Karpas-422 (cell line): ENCODE data around the gene FERD3L. TPM values are rescaled to one million over a fixed set of nuclear protein-coding genes. Genes with fewer than 3 reads are reported as not detected.

Experiments
- DNase-seq: peaks from one replicate; pipeline ENCODE4 v3.0.0-alpha.2; 2015
- H2AFZ ChIP-seq: fragments of 200-600 bp; sonication (generic); 2 replicates; pipeline ENCODE4 v1.6.1; 2014; ENCODE audit warnings: antibody characterized with exemption, low read length, mixed read lengths
- H3K27ac ChIP-seq: fragments of 200-600 bp; sonication (generic); 2 replicates; pipeline ENCODE4 v1.5.1; 2014; ENCODE audit warnings: mild to moderate bottlenecking, low read length, moderate library complexity
- H3K27me3 ChIP-seq: fragments of 200-600 bp; sonication (generic); 2 replicates; pipeline ENCODE4 v1.6.1; 2014; ENCODE audit warnings: low read length, mixed read lengths
- H3K36me3 ChIP-seq: fragments of 200-600 bp; sonication (generic); 2 replicates; pipeline ENCODE4 v1.6.1; 2014; ENCODE audit warnings: low read length, mixed read lengths; ENCODE audit not compliant: insufficient read depth
- H3K4me1 ChIP-seq: fragments of 200-600 bp; sonication (generic); 2 replicates; pipeline ENCODE4 v1.6.1; 2014; ENCODE audit warnings: mild to moderate bottlenecking, low read length, mixed read lengths
- H3K4me2 ChIP-seq: fragments of 200-600 bp; sonication (generic); 2 replicates; pipeline ENCODE4 v1.6.1; 2014; ENCODE audit warnings: low read length, low read depth, mild to moderate bottlenecking; ENCODE audit not compliant: poor library complexity, severe bottlenecking
- H3K4me3 ChIP-seq: fragments of 200-600 bp; sonication (generic); 2 replicates; pipeline ENCODE4 v1.5.1; 2014; ENCODE audit warnings: mild to moderate bottlenecking, antibody characterized with exemption, low read length, mixed read lengths
- H3K79me2 ChIP-seq: fragments of 200-600 bp; sonication (generic); 2 replicates; pipeline ENCODE4 v1.6.1; 2014; ENCODE audit warnings: mild to moderate bottlenecking, low read length, mixed read lengths
- H3K9ac ChIP-seq: fragments of 200-600 bp; sonication (generic); 2 replicates; pipeline ENCODE4 v1.6.0; 2014; ENCODE audit warnings: low read length
- H3K9me2 ChIP-seq: fragments of 200-600 bp; sonication (generic), shearing (Covaris generic); replicated peaks from 2 replicates; pipeline ENCODE4 v1.6.0; 2014; ENCODE audit warnings: mild to moderate bottlenecking, low read length, moderate library complexity; ENCODE audit not compliant: insufficient read depth
- H3K9me3 ChIP-seq: fragments of 300-700, 200-600 bp; sonication (generic); 2 replicates; pipeline ENCODE4 v1.6.1; 2014; ENCODE audit warnings: low read length, mixed read lengths
- H4K20me1 ChIP-seq: fragments of 200-600 bp; sonication (generic); 2 replicates; pipeline ENCODE4 v1.6.1; 2014; ENCODE audit warnings: mild to moderate bottlenecking, antibody characterized with exemption, low read length, low read depth; ENCODE audit not compliant: insufficient read depth
- total RNA-seq: library from RNA; depleted of rRNA; stranded (reverse); fragments of >200 nt; shearing (Covaris generic); gene quantifications from 2 replicates; pipeline ENCODE4 v1.2.3, GENCODE V29; 2014; ENCODE audit warnings: low replicate concordance

FERD3L gene
- total RNA-seq, 1 experiment from 2014 or later = not detected

DNA sequence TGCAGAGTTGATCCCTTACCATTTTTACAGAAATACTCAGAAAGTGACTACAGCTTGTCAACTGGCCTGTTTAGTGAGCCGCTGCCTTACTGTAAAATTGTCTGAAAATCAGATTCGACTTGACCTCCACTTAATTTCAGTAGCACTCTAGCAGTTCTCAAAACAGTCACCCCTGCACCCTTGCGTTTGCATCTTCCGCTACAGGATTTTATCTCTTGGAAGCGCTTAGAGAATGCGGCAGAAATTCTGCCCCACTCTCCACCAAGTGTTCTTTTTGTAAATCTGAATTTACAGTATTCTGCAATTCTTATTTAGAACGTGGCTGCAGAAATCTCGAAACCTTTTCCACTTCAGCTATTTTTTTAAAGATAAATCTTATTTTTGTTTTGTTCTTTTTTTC is 25.8 kb downstream of the FERD3L start:
- Histone ChIP-seq H3K4me2 (no peak overlapping the region), H4K20me1 (no peaks in the 10 kb centered on the region), H3K9ac (no peak overlapping the region), H3K4me3 (no peak overlapping the region), H3K9me2 (no peaks in the 10 kb centered on the region), H3K36me3 (no peaks in the 10 kb centered on the region), H3K27me3 (no peaks in the 10 kb centered on the region), H3K27ac (no peak overlapping the region), H3K79me2 (no peaks in the 10 kb centered on the region), H3K4me1 (no peaks in the 10 kb centered on the region), H3K9me3 (no peaks in the 10 kb centered on the region), H2AFZ (no peak overlapping the region)
- no peak for DNase-seq

DNA sequence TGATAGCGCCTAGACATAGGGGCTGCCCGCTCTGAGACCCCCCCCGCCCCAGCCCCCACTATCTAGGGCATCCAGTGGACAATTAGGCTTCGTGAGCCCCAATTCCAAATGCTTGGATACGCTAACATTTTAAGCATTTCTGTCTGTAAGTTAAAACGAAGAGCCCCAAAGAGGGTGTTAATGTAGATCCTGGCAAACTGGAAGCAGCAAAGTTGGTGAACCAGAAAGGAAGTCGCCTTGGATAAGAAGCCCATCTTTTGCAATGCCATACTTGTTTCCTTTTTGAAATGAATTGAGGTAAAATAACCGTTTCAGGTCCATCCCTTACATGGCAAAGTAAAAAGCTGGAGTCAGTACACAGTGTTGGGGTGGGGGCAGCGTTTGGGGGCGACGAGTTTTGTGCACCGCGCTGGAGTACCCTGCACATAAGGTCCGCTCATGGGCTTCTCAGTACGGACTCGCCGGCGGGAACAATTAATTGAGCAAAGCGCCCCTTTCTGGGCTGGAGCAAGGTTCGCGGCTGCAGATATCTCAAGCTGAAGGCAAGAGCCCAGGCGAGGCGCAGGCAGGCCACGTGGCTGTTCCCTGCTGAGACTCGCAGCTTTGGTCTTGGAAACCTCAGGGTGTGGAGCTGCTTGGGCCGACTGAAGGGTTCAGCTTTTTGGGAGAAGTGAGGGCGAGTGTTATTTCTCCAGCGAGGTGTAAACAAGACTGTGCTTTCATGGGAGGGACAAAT is 26.4 kb downstream of the FERD3L start:
- Histone ChIP-seq H3K27me3 (no peaks in the 10 kb centered on the region), H3K79me2 (no peaks in the 10 kb centered on the region), H3K9me3 (no peaks in the 10 kb centered on the region), H4K20me1 (no peaks in the 10 kb centered on the region), H3K9ac (no peak overlapping the region), H3K36me3 (no peaks in the 10 kb centered on the region), H3K27ac (no peak overlapping the region), H3K4me3 (no peak overlapping the region), H3K4me1 (no peaks in the 10 kb centered on the region), H3K9me2 (no peaks in the 10 kb centered on the region), H3K4me2 (no peak overlapping the region), H2AFZ (no peak overlapping the region)
- DNase-seq = no peak

DNA sequence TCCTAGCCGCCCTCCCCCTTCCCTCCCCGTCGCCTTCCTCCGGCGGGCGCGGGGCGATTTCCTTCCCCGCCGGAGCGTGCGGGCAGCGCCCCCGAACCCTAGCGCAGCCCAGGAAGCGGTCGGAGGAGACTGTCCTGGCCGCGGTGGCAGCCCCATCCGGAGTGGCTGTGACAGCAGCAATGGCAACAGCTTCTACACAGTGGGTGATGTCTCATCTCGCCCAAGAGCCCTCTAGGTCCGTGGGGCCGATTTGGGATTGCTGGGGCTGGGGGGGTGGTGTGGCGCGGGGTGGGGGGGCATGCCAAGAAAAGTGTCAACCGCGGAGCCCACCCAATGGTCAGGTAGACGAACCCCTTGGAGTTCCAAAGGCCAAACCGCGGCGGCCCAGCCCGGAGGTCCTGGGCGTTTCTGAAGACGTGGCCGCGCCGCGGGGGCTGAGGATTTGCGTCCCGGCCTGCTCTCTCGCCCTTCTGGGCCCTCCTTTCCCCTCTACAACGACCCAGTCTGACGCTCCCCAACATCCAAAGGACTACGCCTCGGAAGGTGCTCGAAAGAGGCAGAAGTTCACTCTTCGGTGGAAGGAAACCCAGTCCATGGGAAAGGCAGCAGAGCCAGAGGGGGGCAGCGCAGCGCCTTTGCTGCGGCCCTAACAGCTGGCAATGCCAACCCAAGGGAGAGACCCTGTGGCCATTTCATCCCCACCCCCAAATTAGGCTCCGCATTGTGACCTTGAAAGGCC is 27.2 kb downstream of the FERD3L start:
- Histone ChIP-seq H3K4me1 (no peaks in the 10 kb centered on the region), H3K36me3 (no peaks in the 10 kb centered on the region), H3K27ac (no peak overlapping the region), H3K27me3 (no peaks in the 10 kb centered on the region), H2AFZ (no peak overlapping the region), H3K4me2 (no peak overlapping the region), H3K79me2 (no peaks in the 10 kb centered on the region), H3K9me3 (no peaks in the 10 kb centered on the region), H3K4me3 (no peak overlapping the region), H3K9ac (no peak overlapping the region), H4K20me1 (no peaks in the 10 kb centered on the region), H3K9me2 (no peaks in the 10 kb centered on the region)
- no peak for DNase-seq

DNA sequence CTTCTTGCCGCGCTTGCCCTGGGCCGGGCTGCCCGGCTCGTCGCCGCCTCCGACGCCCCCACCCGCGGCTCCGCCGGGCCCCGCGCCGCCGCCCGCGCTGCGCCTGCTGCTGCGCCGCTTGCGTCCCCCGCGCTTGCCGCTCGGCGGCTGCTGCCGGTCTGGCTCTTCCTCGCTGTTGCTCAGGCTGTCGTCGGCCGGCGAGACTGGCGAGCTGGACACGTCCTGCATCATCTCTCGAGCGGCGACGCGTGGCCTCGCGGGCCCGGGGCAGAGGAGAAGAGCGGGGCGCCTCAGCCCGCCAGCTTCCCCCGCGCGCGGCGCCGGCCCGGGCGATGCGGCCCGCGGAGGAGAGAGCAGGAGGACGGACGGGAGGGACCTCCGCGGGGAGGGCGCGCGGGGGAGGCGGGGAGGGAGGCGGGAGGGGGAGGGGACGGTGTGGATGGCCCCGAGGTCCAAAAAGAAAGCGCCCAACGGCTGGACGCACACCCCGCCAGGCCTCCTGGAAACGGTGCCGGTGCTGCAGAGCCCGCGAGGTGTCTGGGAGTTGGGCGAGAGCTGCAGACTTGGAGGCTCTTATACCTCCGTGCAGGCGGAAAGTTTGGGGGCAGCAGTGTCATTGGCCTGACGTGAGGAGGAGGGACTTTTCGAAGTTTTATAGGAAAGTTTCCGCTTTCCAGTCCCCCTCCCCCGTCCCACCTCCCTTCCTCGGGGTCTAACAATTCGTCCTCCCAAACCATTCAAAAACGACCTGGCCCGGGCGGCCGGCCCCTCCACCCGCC is 27.9 kb downstream of the FERD3L start, which contains the start of gene TWIST1:
Gene TWIST1, minus strand, starts transcription at position 546 of the 779 bp plus-strand sequence. Its CDS starts 315 bp downstream, at position 231.
- no peak for DNase-seq
- Histone ChIP-seq H3K9me2 (no peaks in the 10 kb centered on the region), H4K20me1 (no peaks in the 10 kb centered on the region), H3K4me1 (no peaks in the 10 kb centered on the region), H3K4me2 (no peak within 1 kb of the TSS), H3K79me2 (no peaks in the 10 kb centered on the region), H3K4me3 (no peak within 1 kb of the TSS), H3K9me3 (no peaks in the 10 kb centered on the region), H2AFZ (no peak within 1 kb of the TSS), H3K27ac (no peak within 1 kb of the TSS), H3K9ac (no peak within 1 kb of the TSS), H3K36me3 (no peaks in the 10 kb centered on the region), H3K27me3 (no peaks in the 10 kb centered on the region)

DNA sequence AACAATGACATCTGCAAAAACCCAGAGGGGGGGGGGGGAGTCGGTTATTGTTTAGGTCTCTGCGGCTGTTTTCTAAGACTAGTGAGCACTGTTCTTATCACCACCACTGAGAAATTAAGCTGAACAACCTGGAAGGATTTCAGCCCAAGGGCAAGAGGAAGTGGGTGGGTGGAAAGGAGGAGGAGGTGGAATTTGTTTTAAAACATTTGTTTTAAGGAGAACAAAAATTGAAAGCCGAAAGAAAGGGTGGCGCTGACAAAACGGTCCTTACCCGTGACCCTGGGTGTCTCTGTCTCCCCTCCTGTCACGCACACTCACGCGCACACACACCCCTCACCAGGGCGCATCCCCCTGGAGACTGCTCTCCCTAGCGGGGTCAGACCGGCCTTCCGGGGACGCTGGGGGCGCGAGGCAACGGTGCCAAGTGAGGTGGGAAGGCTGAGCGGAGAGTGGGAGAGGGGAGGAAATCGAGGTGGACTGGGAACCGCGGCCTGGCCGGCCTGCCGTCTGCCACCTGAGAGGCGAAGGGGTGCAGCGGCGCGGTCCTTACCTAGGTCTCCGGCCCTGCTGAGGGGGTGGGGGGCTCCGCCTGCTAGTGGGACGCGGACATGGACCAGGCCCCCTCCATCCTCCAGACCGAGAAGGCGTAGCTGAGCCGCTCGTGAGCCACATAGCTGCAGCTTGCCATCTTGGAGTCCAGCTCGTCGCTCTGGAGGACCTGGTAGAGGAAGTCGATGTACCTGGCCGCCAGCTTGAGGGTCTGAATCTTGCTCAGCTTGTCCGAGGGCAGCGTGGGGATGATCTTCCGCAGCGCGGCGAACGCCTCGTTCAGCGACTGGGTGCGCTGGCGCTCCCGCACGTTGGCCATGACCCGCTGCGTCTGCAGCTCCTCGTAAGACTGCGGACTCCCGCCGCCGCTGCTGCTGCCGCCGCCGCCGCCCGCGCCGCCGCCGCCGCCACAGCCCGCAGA is 28.8 kb downstream of the FERD3L start:
- no peak overlapping the region for H3K27ac ChIP-seq
- H3K9me3 ChIP-seq = no peaks in the 10 kb centered on the region
- no peak overlapping the region for H3K4me2 ChIP-seq
- H3K9me2 ChIP-seq = no peaks in the 10 kb centered on the region
- H3K79me2 ChIP-seq = no peaks in the 10 kb centered on the region
- H2AFZ ChIP-seq = no peak overlapping the region
- no peaks in the 10 kb centered on the region for H3K27me3 ChIP-seq
- no peaks in the 10 kb centered on the region for H3K4me1 ChIP-seq
- no peaks in the 10 kb centered on the region for H4K20me1 ChIP-seq
- no peaks in the 10 kb centered on the region for H3K36me3 ChIP-seq
- no peak overlapping the region for H3K9ac ChIP-seq
- no peak for DNase-seq
- H3K4me3 ChIP-seq = no peak overlapping the region

DNA sequence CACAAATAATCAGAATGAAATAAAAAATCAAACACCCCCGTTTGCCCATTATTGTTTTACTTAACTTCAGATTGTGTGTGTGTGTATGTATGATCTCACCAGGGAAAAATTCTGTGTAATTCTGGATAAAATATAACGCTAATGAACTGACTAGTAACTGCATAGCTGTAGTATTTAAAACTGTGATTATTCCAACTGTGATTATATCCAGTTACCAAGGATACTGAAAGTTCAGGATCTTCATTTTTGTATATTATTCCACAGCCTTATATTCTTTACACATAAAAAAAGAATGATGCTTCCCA is 30.7 kb downstream of the FERD3L start:
- H3K4me2 ChIP-seq = no peak overlapping the region
- no peaks in the 10 kb centered on the region for H3K4me1 ChIP-seq
- no peak overlapping the region for H3K4me3 ChIP-seq
- H3K27me3 ChIP-seq = no peaks in the 10 kb centered on the region
- no peaks in the 10 kb centered on the region for H3K9me3 ChIP-seq
- H3K79me2 ChIP-seq = no peaks in the 10 kb centered on the region
- H4K20me1 ChIP-seq = no peaks in the 10 kb centered on the region
- no peak overlapping the region for H3K27ac ChIP-seq
- no peak for DNase-seq
- no peak overlapping the region for H2AFZ ChIP-seq
- no peaks in the 10 kb centered on the region for H3K36me3 ChIP-seq
- H3K9me2 ChIP-seq = no peaks in the 10 kb centered on the region
- H3K9ac ChIP-seq = no peak overlapping the region

DNA sequence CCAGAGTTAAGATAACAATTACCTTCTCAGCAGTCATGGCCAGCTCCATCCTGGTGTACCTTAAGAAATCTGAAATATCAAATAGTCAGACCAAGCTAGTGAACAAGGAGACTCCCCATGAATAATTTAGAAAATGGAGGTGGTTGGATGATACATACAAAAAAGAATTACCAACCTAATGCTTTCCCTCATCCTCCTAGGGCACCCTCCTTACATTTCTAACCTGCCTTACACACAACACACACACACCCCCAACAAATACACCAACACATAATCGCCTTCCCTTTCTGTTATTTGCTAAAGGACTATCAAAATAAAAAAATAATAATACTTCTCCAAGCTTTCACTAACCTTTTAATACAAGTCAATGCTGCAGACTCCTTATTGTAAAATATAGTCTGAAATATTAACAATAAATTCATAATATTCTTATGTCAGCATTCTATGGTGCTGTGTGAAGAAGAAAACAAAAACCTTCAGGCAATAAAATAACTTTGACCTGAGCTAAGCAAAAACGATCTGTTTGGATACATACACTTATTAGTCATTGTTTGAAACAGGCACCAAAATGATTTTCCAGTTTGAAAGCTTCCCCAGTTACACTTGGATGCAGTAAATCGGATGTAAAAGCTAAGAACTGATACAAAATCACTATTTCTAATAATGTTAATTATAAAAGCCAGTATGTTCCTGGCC is 31.2 kb downstream of the FERD3L start:
- no peaks in the 10 kb centered on the region for H3K27me3 ChIP-seq
- DNase-seq = no peak

More for the DNA sequence above, 31.2 kb downstream of the FERD3L start:
- Histone ChIP-seq H3K4me2 (no peak overlapping the region), H4K20me1 (no peaks in the 10 kb centered on the region), H3K36me3 (no peaks in the 10 kb centered on the region), H3K27ac (no peak overlapping the region), H3K9me3 (no peaks in the 10 kb centered on the region), H2AFZ (no peak overlapping the region), H3K9me2 (no peaks in the 10 kb centered on the region), H3K4me1 (no peaks in the 10 kb centered on the region), H3K4me3 (no peak overlapping the region), H3K9ac (no peak overlapping the region), H3K79me2 (no peaks in the 10 kb centered on the region)
